DOHH2 (cell line): Measurements from ENCODE around the gene ASF1A.

Experiments
- CTCF ChIP-seq: fragments of 200-600 bp; sonication (generic); IDR thresholded peaks from one replicate; pipeline ENCODE4 v1.5.1; 2014; ENCODE audit warnings: antibody characterized with exemption, mild to moderate bottlenecking, low read depth, low read length; ENCODE audit not compliant: poor library complexity, severe bottlenecking
- EZH2phosphoT487 ChIP-seq: fragments of 200-600 bp; sonication (generic); IDR thresholded peaks from 2 replicates; pipeline ENCODE4 v1.6.1; 2017; ENCODE audit warnings: borderline replicate concordance, mild to moderate bottlenecking, antibody characterized with exemption, low read length, moderate library complexity, mixed read lengths

- TF ChIP-seq CTCF = no peak
- TF ChIP-seq EZH2phosphoT487 = no peak
Measured at GRCh38 chr6:118869894-118870589, 23.9 kb upstream of the ASF1A start.
